B cell (primary cell): ENCODE data around the gene TWIST1. TPM values are rescaled to one million over a fixed set of nuclear protein-coding genes. Genes with fewer than 3 reads are reported as not detected.

ENCODE experiments used
- ATAC-seq: fragments of 200-7000 bp; cut with Tn5 transposase; one replicate; pipeline ENCODE4 v1.10.0; 2021; ENCODE audit warnings: low read depth, mild to moderate bottlenecking, moderate number of reproducible peaks, moderate library complexity
- CTCF ChIA-PET: fragments of 350-600 bp; sonication (Branson Sonifier 250); formaldehyde crosslinking; loops from one replicate; lab custom pipeline; 2021; ENCODE audit warnings: antibody characterized with exemption, inconsistent platforms; lab: Charles Lee
- POLR2A ChIA-PET: fragments of 350-600 bp; sonication (Branson Sonifier 250); formaldehyde crosslinking; loops from one replicate; lab custom pipeline; 2021; ENCODE audit warnings: antibody characterized with exemption; lab: Charles Lee
- DNase-seq: peaks from one replicate; pipeline ENCODE4 v3.0.0; 2013
- H2AFZ ChIP-seq: 2 replicates; pipeline ENCODE4 v1.6.1; 2012; ENCODE audit warnings: mild to moderate bottlenecking, low read depth, low read length; ENCODE audit not compliant: insufficient read depth, poor library complexity, severe bottlenecking
- H3K27ac ChIP-seq, 2 donors: 1 replicate in 1 of 2; 2 replicates in 1 of 2; pipeline ENCODE4 v1.5.1; 2012 to 2013; ENCODE audit warnings: low read length in 2 of 2, mild to moderate bottlenecking in 2 of 2, moderate library complexity in 1 of 2
- H3K27me3 ChIP-seq, 4 experiments: fragments of 200-600 bp in 1 of 4; sonication (generic) in 1 of 4; replicated peaks in 1 of 4; 1 replicate in 2 of 4; 2 replicates in 2 of 4; pipeline versions ENCODE4 v1.6.1 to v1.7.0; 2013 to 2016; ENCODE audit warnings: low read length in 3 of 4, mild to moderate bottlenecking in 2 of 4, mixed read lengths in 1 of 4, moderate library complexity in 1 of 4; ENCODE audit not compliant: insufficient read depth in 4 of 4, control insufficient read depth in 3 of 4; ENCODE audit errors: control extremely low read depth in 1 of 4
- H3K36me3 ChIP-seq, 2 experiments: replicated peaks in 1 of 2; 1 replicate in 1 of 2; 2 replicates in 1 of 2; pipeline versions ENCODE4 v1.6.1 to v1.7.1; 2013; ENCODE audit warnings: low read length in 1 of 2; ENCODE audit not compliant: insufficient read depth in 2 of 2, control insufficient read depth in 1 of 2; ENCODE audit errors: control extremely low read depth in 1 of 2, extremely low read depth in 1 of 2
- H3K4me1 ChIP-seq, 2 donors: fragments of 200-600 bp in 1 of 2; sonication (generic) in 1 of 2; 1 replicate in 1 of 2; 2 replicates in 1 of 2; pipeline versions ENCODE4 v1.5.1 to v1.6.1; 2013 to 2017; ENCODE audit warnings: low read length in 2 of 2; ENCODE audit not compliant: control insufficient read depth in 2 of 2, insufficient read depth in 2 of 2
- H3K4me2 ChIP-seq: replicated peaks from 2 replicates; pipeline ENCODE3; 2012; ENCODE audit warnings: mild to moderate bottlenecking, low read depth, low read length; ENCODE audit not compliant: poor library complexity, severe bottlenecking
- H3K4me3 ChIP-seq, 5 experiments: fragments of 200-600 bp in 1 of 5; sonication (generic) in 1 of 5; 1 replicate in 3 of 5; 2 replicates in 2 of 5; pipeline versions ENCODE4 v1.5.1 to v1.7.0; 2011 to 2016; ENCODE audit warnings: low read length in 4 of 5, mild to moderate bottlenecking in 4 of 5, low read depth in 2 of 5, control low read depth in 1 of 5, moderate library complexity in 1 of 5; ENCODE audit not compliant: insufficient read depth in 1 of 5; ENCODE audit errors: control extremely low read depth in 1 of 5, extremely low read depth in 1 of 5
- H3K79me2 ChIP-seq: fragments of 200-600 bp; sonication (generic); one replicate; pipeline ENCODE4 v1.6.0; 2016; ENCODE audit warnings: low read length; ENCODE audit not compliant: control insufficient read depth, insufficient read depth
- H3K9ac ChIP-seq: fragments of 200-600 bp; sonication (generic); 2 replicates; pipeline ENCODE4 v1.6.1; 2017; ENCODE audit warnings: mild to moderate bottlenecking, low read length, moderate library complexity
- H3K9me3 ChIP-seq, 3 donors: one replicate each; pipeline versions ENCODE4 v1.6.1 to v1.7.1; 2013; ENCODE audit warnings: low read length in 2 of 3; ENCODE audit not compliant: control insufficient read depth in 2 of 3, insufficient read depth in 1 of 3; ENCODE audit errors: control extremely low read depth in 1 of 3
- H4K20me1 ChIP-seq: 2 replicates; pipeline ENCODE4 v1.6.0; 2012; ENCODE audit warnings: mild to moderate bottlenecking, low read length; ENCODE audit not compliant: insufficient read depth, control insufficient read depth, poor library complexity, severe bottlenecking
- H3K27ac Mint-ChIP-seq: one replicate; pipeline ENCODE4 v1.8.0; 2021; ENCODE audit warnings: mixed read lengths
- H3K27me3 Mint-ChIP-seq: one replicate; pipeline ENCODE4 v1.8.0; 2021; ENCODE audit warnings: mixed read lengths
- H3K4me1 Mint-ChIP-seq: one replicate; pipeline ENCODE4 v1.8.0; 2021; ENCODE audit warnings: mixed read lengths
- H3K4me3 Mint-ChIP-seq: one replicate; pipeline ENCODE4 v1.8.0; 2021; ENCODE audit warnings: mixed read lengths
- H3K9me3 Mint-ChIP-seq: one replicate; pipeline ENCODE4 v1.8.0; 2022; ENCODE audit warnings: mixed read lengths; ENCODE audit not compliant: insufficient read depth
- EZH2 ChIP-seq: IDR thresholded peaks from 2 replicates; pipeline ENCODE4 v1.6.1; 2012; ENCODE audit warnings: borderline replicate concordance, low read depth, mild to moderate bottlenecking, moderate library complexity, low read length; ENCODE audit not compliant: insufficient read depth, poor library complexity, severe bottlenecking
- WGBS: methylation state at CpG from one replicate; pipeline ENCODE4 v1.1.5; 2013; ENCODE audit warnings: missing lambda C conversion rate; ENCODE audit not compliant: insufficient coverage; 5-methylcytosine and 5-hydroxymethylcytosine counted together
- intact Hi-C: fragments of 100-400 bp; cut with micrococcal nuclease; formaldehyde crosslinking; loops from one replicate; pipeline ENCODE4 v1.10.0; 2022
- polyA plus RNA-seq: library from polyadenylated mRNA; depleted of rRNA; stranded (reverse); fragments of >200 nt; gene quantifications from 2 replicates; pipeline ENCODE4 v1.2.3, GENCODE V29; 2012
- total RNA-seq, 2 donors: library from RNA; stranded (reverse); fragments of 120-200 nt in 1 of 2; gene quantifications; 1 replicate in 1 of 2; 2 replicates in 1 of 2; pipeline versions ENCODE4 v1.2.3 to v1.2.4, GENCODE V29; 2013 to 2022
- TF ChIP-seq, protein P1 (sequence below): fragments of 200-600 bp; IDR thresholded peaks from one replicate; pipeline ENCODE4 v1.8.0; 2022; ENCODE audit warnings: antibody characterized with exemption, mild to moderate bottlenecking

The TWIST1 gene
- total and polyA plus RNA-seq, 2 donors (not counting 1 experiment from before 2014, with no cell fraction given), result not detected

DNA sequence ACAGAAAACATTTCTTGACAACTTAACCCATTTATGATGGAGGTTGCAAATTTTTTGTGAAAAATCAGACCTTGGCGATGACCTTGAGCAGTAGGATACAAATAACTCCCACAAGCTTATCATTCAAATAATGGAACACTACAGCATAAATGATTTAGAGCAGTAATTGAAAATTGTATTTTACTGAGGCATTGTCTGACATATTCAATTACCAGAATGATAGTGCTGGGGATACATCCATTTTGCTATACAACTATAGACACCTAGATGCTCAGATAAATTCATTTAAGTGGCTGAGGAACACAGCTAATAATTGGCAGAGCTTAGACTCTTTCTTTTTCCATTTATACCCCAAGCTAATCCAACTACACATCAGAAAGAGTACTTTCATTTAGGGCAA lies 18.9 kb downstream of the TWIST1 start:
- no peak overlapping the region for H3K9ac ChIP-seq
- WGBS, result no CpG with 5 or more reads among the region's 1 CpG
- H3K79me2 ChIP-seq, result no peaks in the 10 kb centered on the region
- H3K4me3 Mint-ChIP-seq, result no peak overlapping the region
- H3K4me3 ChIP-seq, result no peak overlapping the region
- TF ChIP-seq, protein P1, sequence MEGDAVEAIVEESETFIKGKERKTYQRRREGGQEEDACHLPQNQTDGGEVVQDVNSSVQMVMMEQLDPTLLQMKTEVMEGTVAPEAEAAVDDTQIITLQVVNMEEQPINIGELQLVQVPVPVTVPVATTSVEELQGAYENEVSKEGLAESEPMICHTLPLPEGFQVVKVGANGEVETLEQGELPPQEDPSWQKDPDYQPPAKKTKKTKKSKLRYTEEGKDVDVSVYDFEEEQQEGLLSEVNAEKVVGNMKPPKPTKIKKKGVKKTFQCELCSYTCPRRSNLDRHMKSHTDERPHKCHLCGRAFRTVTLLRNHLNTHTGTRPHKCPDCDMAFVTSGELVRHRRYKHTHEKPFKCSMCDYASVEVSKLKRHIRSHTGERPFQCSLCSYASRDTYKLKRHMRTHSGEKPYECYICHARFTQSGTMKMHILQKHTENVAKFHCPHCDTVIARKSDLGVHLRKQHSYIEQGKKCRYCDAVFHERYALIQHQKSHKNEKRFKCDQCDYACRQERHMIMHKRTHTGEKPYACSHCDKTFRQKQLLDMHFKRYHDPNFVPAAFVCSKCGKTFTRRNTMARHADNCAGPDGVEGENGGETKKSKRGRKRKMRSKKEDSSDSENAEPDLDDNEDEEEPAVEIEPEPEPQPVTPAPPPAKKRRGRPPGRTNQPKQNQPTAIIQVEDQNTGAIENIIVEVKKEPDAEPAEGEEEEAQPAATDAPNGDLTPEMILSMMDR, result no peak
- no peaks in the 10 kb centered on the region for H3K9me3 Mint-ChIP-seq
- no peaks in the 10 kb centered on the region for H3K4me1 ChIP-seq
- H3K9me3 ChIP-seq, result no peaks in the 10 kb centered on the region
- no peak overlapping the region for H2AFZ ChIP-seq
- H3K4me1 Mint-ChIP-seq, result no peaks in the 10 kb centered on the region
- peaks cover 0 to 20% (median 8%) of the 10 kb centered on the region in 4 experiments for H3K27me3 ChIP-seq
- peaks cover 39% of the 10 kb centered on the region for H3K27me3 Mint-ChIP-seq
- H3K27ac ChIP-seq, result no peak overlapping the region
- H4K20me1 ChIP-seq, result no peaks in the 10 kb centered on the region
- ChIA-PET CTCF (no interaction called here), POLR2A (no interaction called here)
- intact Hi-C loops, result no loop called here
- no peak overlapping the region for H3K27ac Mint-ChIP-seq
- DNase-seq (no peak), ATAC-seq (no peak)
- no peaks in the 10 kb centered on the region for H3K36me3 ChIP-seq
- H3K4me2 ChIP-seq, result no peak overlapping the region

DNA sequence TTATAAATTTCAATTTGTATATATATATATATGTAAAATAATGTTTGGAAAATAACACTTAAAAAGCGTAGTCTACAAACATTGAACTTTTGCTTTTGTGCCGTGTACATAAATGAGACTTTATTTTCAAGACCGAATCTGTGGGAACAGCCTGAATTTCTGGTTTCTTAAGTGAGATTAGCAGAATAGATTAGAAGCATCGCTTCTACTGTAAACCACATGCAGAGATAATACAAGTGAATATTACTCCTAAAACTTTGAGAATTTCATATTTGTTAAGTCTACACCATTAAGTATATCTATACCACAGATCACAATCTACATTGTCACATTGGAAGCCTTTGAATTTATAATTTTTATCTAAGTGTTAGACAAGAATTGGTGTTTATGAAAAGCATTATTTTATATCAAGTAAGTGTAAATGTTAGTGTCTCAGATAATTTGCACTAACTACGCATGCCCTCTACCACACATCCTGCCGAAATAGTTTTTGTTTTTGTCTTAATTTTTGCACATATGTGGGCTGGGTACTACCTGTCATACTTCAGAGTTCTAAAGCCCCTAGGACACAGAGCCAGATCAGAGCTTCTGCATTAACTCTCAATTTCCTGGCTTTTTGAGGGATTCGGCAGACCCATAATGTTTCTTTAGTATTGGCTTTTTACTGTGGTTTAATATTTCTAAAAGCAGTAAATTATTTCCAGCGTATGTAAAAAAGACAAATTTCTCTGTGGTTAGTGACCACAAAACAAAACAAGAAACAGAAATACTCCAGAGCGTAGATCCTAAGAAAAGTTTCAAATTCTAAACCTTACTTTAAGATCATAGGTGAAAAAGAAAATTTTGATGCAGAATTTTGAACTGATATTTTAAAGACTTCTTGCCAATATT lies 20.0 kb downstream of the TWIST1 start:
- no peak overlapping the region for H3K4me3 ChIP-seq
- no peak overlapping the region for H3K4me2 ChIP-seq
- no peak for ATAC-seq
- H3K79me2 ChIP-seq, result no peaks in the 10 kb centered on the region
- peaks cover 0 to 10% (median 6%) of the 10 kb centered on the region in 4 experiments for H3K27me3 ChIP-seq
- POLR2A ChIA-PET, result no interaction called here
- no peak overlapping the region for H3K4me3 Mint-ChIP-seq
- CTCF ChIA-PET, result no interaction called here
- no peaks in the 10 kb centered on the region for H3K9me3 Mint-ChIP-seq
- no peak for DNase-seq
- no peaks in the 10 kb centered on the region for H3K4me1 ChIP-seq
- H2AFZ ChIP-seq, result no peak overlapping the region
- H3K27ac ChIP-seq, result no peak overlapping the region
- no peak overlapping the region for H3K27ac Mint-ChIP-seq
- no peaks in the 10 kb centered on the region for H3K4me1 Mint-ChIP-seq
- peaks cover 29% of the 10 kb centered on the region for H3K27me3 Mint-ChIP-seq
- intact Hi-C loops, result no loop called here
- no peaks in the 10 kb centered on the region for H4K20me1 ChIP-seq
- H3K9ac ChIP-seq, result no peak overlapping the region
- no peaks in the 10 kb centered on the region for H3K36me3 ChIP-seq
- no peaks in the 10 kb centered on the region for H3K9me3 ChIP-seq
- WGBS, result 90% methylated on average over 2 of the region's 9 CpGs
- no peak for TF ChIP-seq EZH2
- TF ChIP-seq, protein P1, result no peak
